GM12878 (cell line): ENCODE data around the gene SCUBE2. TPM values are rescaled to one million over a fixed set of nuclear protein-coding genes. Genes with fewer than 3 reads are reported as not detected.
"Not testable (repeated sequence)": the region's sequence is repeated elsewhere in the genome, so short reads cannot be mapped to it uniquely, and the experiment has no call there.

Experiments used
- ATAC-seq: fragments of 200-7000 bp; cut with Tn5 transposase; 3 replicates; pipeline ENCODE4 v1.9.1; 2020; ENCODE audit warnings: mild to moderate bottlenecking, moderate library complexity
- BruUV-seq: library from RNA; stranded (reverse); fragments of 400-500 nt; replicated peaks from 2 replicates; lab custom pipeline; 2021; lab: Mats Ljungman, UMichigan
- CTCF ChIA-PET: fragments of 300-600 bp; sonication (Branson Sonifier 250); formaldehyde crosslinking; extraction: SDS; loops from one replicate; lab custom pipeline; 2021; ENCODE audit warnings: inconsistent platforms; lab: Yijun Ruan, JAX
- POLR2A ChIA-PET: fragments of 350-600 bp; formaldehyde crosslinking; extraction: SDS; loops from one replicate; lab custom pipeline; 2021; ENCODE audit warnings: inconsistent platforms; lab: Charles Lee
- RAD21 ChIA-PET: fragments of 300-600 bp; sonication (Branson Sonifier 250); formaldehyde crosslinking; loops from one replicate; lab custom pipeline; 2023; ENCODE audit warnings: antibody characterized with exemption; ENCODE audit not compliant: unreplicated experiment; lab: Charles Lee
- SMC1A ChIA-PET: fragments of 300-600 bp; sonication (Branson Sonifier 250); formaldehyde crosslinking; loops from one replicate; lab custom pipeline; 2023; ENCODE audit not compliant: unreplicated experiment, uncharacterized antibody; lab: Charles Lee
- DNase-seq: peaks from one replicate; pipeline ENCODE4 v3.0.0-alpha.2; 2011; ENCODE audit warnings: low read depth, low spot score
- FAIRE-seq: peaks from 3 replicates; lab custom pipeline; 2011; peaks lifted over from hg19 to GRCh38; lab: Jason Lieb, UNC
- H2AFZ ChIP-seq: 2 replicates; pipeline ENCODE4 v1.6.0; 2011; ENCODE audit warnings: low read depth, low read length, control low read depth; ENCODE audit not compliant: control insufficient read depth
- H3K27ac ChIP-seq: 2 replicates; pipeline ENCODE4 v1.5.1; 2011; ENCODE audit warnings: control low read depth; ENCODE audit not compliant: control insufficient read depth, insufficient read depth
- H3K27me3 ChIP-seq, 2 experiments: replicated peaks in 1 of 2; 2 replicates each; pipeline versions ENCODE4 v1.6.0 to v1.6.1; 2011; ENCODE audit warnings: low read length in 1 of 2; ENCODE audit not compliant: control insufficient read depth in 2 of 2, insufficient read depth in 2 of 2
- H3K36me3 ChIP-seq, 2 experiments: 2 replicates each; pipeline ENCODE4 v1.5.1; 2011; ENCODE audit warnings: low read length in 1 of 2; ENCODE audit not compliant: control insufficient read depth in 2 of 2, insufficient read depth in 2 of 2
- H3K4me1 ChIP-seq: 2 replicates; pipeline ENCODE4 v1.6.1; 2011; ENCODE audit warnings: mild to moderate bottlenecking, low read length, moderate library complexity, mixed read lengths; ENCODE audit not compliant: control insufficient read depth, insufficient read depth
- H3K4me2 ChIP-seq: 2 replicates; pipeline ENCODE4 v1.6.0; 2011; ENCODE audit warnings: control low read depth; ENCODE audit not compliant: control insufficient read depth, insufficient read depth
- H3K4me3 ChIP-seq: fragments of 200-600 bp; sonication (generic); 2 replicates; pipeline ENCODE4 v1.5.1; 2016
- H3K79me2 ChIP-seq: 2 replicates; pipeline ENCODE4 v1.6.0; 2011; ENCODE audit warnings: low read length; ENCODE audit not compliant: control insufficient read depth, insufficient read depth
- H3K9ac ChIP-seq: 2 replicates; pipeline ENCODE4 v1.8.0; 2011; ENCODE audit warnings: low read length, control low read depth, mixed read lengths; ENCODE audit not compliant: control insufficient read depth, insufficient read depth
- H3K9me3 ChIP-seq: replicated peaks from 3 replicates; pipeline ENCODE4 v1.5.1; 2011; ENCODE audit warnings: mild to moderate bottlenecking, low read length; ENCODE audit not compliant: control insufficient read depth, insufficient read depth
- H4K20me1 ChIP-seq: 2 replicates; pipeline ENCODE4 v1.6.0; 2011; ENCODE audit not compliant: control insufficient read depth, insufficient read depth
- WGBS: methylation state at CpG from one replicate; pipeline ENCODE4 v1.1.6; 2016; ENCODE audit warnings: low lambda C conversion rate; ENCODE audit not compliant: insufficient replicate concordance, insufficient coverage; ENCODE audit errors: missing lambda C conversion rate; 5-methylcytosine and 5-hydroxymethylcytosine counted together
- in situ Hi-C: fragments of 300-500 bp; cut with MboI; formaldehyde crosslinking; loops from 9 replicates; pipeline ENCODE4 v1.14.3; 2018; ENCODE audit warnings: mixed read lengths
- intact Hi-C: fragments of 100-400 bp; cut with micrococcal nuclease; formaldehyde crosslinking; loops from one replicate; pipeline ENCODE4 v1.14.2; 2022; ENCODE audit not compliant: unreplicated experiment
- polyA plus RNA-seq, 11 experiments: library from polyadenylated mRNA; depleted of rRNA in 4 of 11; unstranded in 6 of 11; stranded (reverse) in 5 of 11; fragments of >200 nt; fragmentation: Nextera tagmentation in 4 of 11; fragmentation: Illumina TruSeq in 1 of 11; extraction: Ambion mirVana in 4 of 11; extraction: Trizol in 1 of 11; gene quantifications; 1 replicate in 1 of 11; 2 replicates in 10 of 11; pipeline versions ENCODE4 v1.2.1 to v1.2.3, GENCODE V29; 2011 to 2016; ENCODE audit warnings: inconsistent platforms in 2 of 11, missing spikeins in 2 of 11, low read depth in 1 of 11
- total RNA-seq, 4 experiments: library from RNA; depleted of rRNA in 3 of 4; stranded (reverse); fragments of >200 nt in 3 of 4; fragmentation: Illumina TruSeq in 1 of 4; extraction: Trizol in 1 of 4; gene quantifications; 2 replicates each; pipeline versions ENCODE4 v1.2.1 to v1.2.3, GENCODE V29; 2013 to 2021

Gene SCUBE2
- total and polyA plus RNA-seq, 10 of the 15 experiments (the other 5 are each of a cell fraction or from before 2014, with no cell fraction given), result 0.12 to 0.56 (median 0.31) TPM; not detected in 2

GRCh38 chr11:9098455-9098854 is 7.1 kb upstream of the SCUBE2 start:
- ChIA-PET CTCF (interaction anchor here (7.8 kb wide), 1 partner anchor 83 kb away, joined by 107 read pairs; no protein-coding TSS in a partner anchor), SMC1A (interaction anchor here (3.1 kb wide), 1 partner anchor 83 kb away, joined by 10 read pairs; no protein-coding TSS in a partner anchor)

GRCh38 chr11:9097186-9097943 is 6.0 kb upstream of the SCUBE2 start:
- H3K9ac ChIP-seq, RAD21 ChIA-PET, H3K79me2 ChIP-seq, H2AFZ ChIP-seq, H3K4me2 ChIP-seq, H3K9me3 ChIP-seq, BruUV-seq, ATAC-seq, H3K27me3 ChIP-seq, H3K4me1 ChIP-seq, in situ Hi-C loops, H3K36me3 ChIP-seq, FAIRE-seq, DNase-seq, H3K4me3 ChIP-seq, H3K27ac ChIP-seq, H4K20me1 ChIP-seq: not testable (repeated sequence)
- POLR2A ChIA-PET, result interaction anchor here (0.6 kb wide), 1 partner anchor 137 kb away, joined by 3 read pairs; no protein-coding TSS in a partner anchor
- 54% methylated on average over 23 of the region's 23 CpGs for WGBS
- SMC1A ChIA-PET, result interaction anchor here (0.6 to 3.1 kb wide), 3 partner anchors 28 to 95 kb away, joined by 3 to 10 read pairs (median 4); no protein-coding TSS in a partner anchor
- CTCF ChIA-PET, result interaction anchor here (0.8 to 7.8 kb wide), 5 partner anchors 20 to 480 kb away, joined by 3 to 107 read pairs (median 3); no protein-coding TSS in a partner anchor
- intact Hi-C loops, result loop anchor here (5.0 to 10.0 kb wide), 2 partner anchors 35 to 83 kb away; no protein-coding TSS in a partner anchor

More at GRCh38 chr11:9098455-9098854, 7.1 kb upstream of the SCUBE2 start:
- FAIRE-seq, in situ Hi-C loops, H3K9ac ChIP-seq, H3K36me3 ChIP-seq, DNase-seq, H2AFZ ChIP-seq, BruUV-seq, H3K79me2 ChIP-seq, H3K27me3 ChIP-seq, H3K4me3 ChIP-seq, H4K20me1 ChIP-seq, POLR2A ChIA-PET, H3K9me3 ChIP-seq, ATAC-seq, H3K27ac ChIP-seq, H3K4me2 ChIP-seq, RAD21 ChIA-PET, H3K4me1 ChIP-seq: not testable (repeated sequence)
- intact Hi-C loops, result loop anchor here (5.0 to 10.0 kb wide), 2 partner anchors 34 to 84 kb away; no protein-coding TSS in a partner anchor
- 0% methylated on average over 2 of the region's 2 CpGs for WGBS
